HG03575 (cell line): ENCODE measurements around the gene MRPS18C.
"Not testable (repeated sequence)": the region's sequence is repeated elsewhere in the genome, so short reads cannot be mapped to it uniquely, and the experiment has no call there.

Source experiments
- ATAC-seq: cut with Tn5 transposase; IDR thresholded peaks from one replicate; pipeline ENCODE4 v1.9.1; 2021; ENCODE audit not compliant: unreplicated experiment, insufficient number of reproducible peaks, low FRiP score; ENCODE audit errors: extremely low read depth

Gene MRPS18C

GRCh38 chr4:83490876-83491450 lies 35.1 kb downstream of the MRPS18C start:
- no peak for ATAC-seq

DNA sequence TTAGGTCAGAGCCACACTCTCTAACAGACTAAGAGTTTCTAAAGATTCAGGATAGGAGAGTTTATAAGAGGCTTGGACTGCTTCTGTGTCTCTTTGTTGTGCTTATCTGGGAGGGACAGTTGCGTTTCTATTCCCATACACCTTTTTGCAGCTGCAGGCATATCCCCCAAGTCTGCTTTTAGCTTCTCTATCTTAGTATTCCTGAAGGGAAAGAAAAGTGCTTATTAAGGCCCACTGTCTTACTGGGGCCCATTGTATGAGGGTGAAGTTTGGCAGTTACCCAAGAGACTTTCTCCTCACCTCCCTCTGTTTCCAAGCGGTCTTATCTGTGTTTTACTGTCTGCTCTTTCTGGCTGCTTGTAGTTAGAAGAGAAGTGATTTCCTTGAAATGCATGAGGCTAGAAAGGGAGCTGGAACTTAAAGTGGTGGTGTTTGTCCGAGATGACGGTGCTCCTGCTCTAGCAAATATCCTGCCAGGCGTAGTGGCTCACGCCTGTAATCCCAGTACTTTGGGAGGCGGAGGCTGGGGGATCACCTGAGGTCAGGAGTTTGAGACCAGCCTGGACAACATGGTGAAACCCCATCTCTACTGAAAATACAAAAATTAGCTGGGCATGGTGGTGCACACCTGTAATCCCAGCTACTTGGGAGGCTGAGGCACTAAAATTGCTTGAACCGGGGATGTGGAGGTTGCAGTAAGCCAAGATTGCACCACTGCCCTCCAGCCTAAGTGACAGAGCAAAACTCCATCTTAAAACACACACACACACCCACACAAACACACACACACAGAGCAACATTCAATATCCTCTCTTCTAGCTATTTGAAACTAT lies 40.4 kb downstream of the MRPS18C start:
- ATAC-seq, result not testable (repeated sequence)

DNA sequence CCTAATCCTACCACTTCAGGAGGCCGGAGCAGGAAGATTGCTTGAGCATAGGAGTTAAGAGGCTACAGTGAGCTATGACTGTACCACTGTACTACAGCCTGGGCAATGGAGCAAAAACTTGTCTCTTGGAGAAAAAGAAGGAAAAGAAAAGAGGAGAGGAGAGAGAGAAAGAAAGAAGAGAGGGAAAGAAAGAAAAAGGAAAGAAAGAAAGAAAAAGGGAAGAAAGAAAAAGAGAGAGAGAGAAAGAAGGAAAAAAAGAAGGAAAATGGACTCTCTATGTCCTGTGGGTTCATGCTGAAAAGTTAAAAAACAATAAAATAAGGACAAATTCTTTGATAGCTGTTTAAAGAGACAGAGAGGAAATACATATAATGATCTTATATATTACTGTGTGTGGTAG lies 42.3 kb downstream of the MRPS18C start:
- ATAC-seq, result no peak

- not testable (repeated sequence) for ATAC-seq
These were observed 45.8 kb downstream of the MRPS18C start for GRCh38 chr4:83501671-83502070.

- no peak for ATAC-seq
These were observed 48.1 kb downstream of the MRPS18C start for GRCh38 chr4:83503974-83504373.

- no peak for ATAC-seq
These were observed 48.6 kb downstream of the MRPS18C start for GRCh38 chr4:83504503-83504902.

DNA sequence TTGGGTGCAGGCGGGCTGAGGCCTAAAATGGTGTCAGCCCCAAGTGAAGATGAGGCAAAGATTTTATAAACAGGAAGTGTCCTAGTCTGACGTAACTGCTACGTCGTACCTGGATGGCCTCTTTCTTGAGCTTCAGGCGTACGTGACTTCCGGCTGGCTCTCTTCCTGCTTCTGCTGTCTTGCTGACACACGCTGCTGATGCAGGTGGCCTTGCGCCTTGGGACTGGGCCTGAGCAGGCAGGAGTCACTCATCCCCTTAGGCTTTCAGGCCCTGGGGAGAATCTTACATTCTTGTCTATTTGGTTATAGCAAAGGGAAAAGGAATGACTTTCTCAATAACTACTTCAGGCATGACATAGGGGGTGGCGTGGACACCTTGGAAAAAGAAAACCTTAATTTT lies 49.1 kb downstream of the MRPS18C start:
- no peak for ATAC-seq

- ATAC-seq, result not testable (repeated sequence)
These were observed 53.3 kb downstream of the MRPS18C start for GRCh38 chr4:83509156-83509585.

GRCh38 chr4:83510442-83510841 lies 54.6 kb downstream of the MRPS18C start:
- no peak for ATAC-seq
